NCI-H1417 (cell line): ENCODE results near the gene CD163.
"Not testable (repeated sequence)": the region's sequence is repeated elsewhere in the genome, so short reads cannot be mapped to it uniquely, and the experiment has no call there.

Experiments used
- DNase-seq, 3 experiments: peaks; one replicate each; lab custom pipeline; 2025; lab: John Stamatoyannopoulos, UW

Gene CD163

GRCh38 chr12:7450667-7451066 is 52.9 kb downstream of the CD163 start:
- DNase-seq, result no peak

GRCh38 chr12:7448099-7448498 is 55.5 kb downstream of the CD163 start:
- DNase-seq, result no peak

GRCh38 chr12:7444537-7444936 is 59.0 kb downstream of the CD163 start:
- DNase-seq, result no peak

GRCh38 chr12:7444076-7444475 is 59.5 kb downstream of the CD163 start, which contains the start of gene CD163L1:
CD163L1 (minus strand) TSS chr12:7444153; CDS start chr12:7444127, 26 bp downstream.
- no peak for DNase-seq

GRCh38 chr12:7441216-7441615 is 62.4 kb downstream of the CD163 start:
- no peak for DNase-seq

- DNase-seq, result no peak
These were observed 63.7 kb downstream of the CD163 start for GRCh38 chr12:7439579-7440505.

- DNase-seq, result not testable (repeated sequence)
These were observed 65.1 kb downstream of the CD163 start for GRCh38 chr12:7438291-7438995.

- not testable (repeated sequence) for DNase-seq
These were observed 66.1 kb downstream of the CD163 start for GRCh38 chr12:7437494-7437893.

- no peak for DNase-seq
These were observed 68.9 kb downstream of the CD163 start for GRCh38 chr12:7434670-7435069.

GRCh38 chr12:7433276-7433822 is 70.2 kb downstream of the CD163 start:
- DNase-seq, result no peak

- DNase-seq, result no peak
These were observed 71.4 kb downstream of the CD163 start for GRCh38 chr12:7431993-7432685.
